Hematopoietic multipotent progenitor cell treated with erythropoietin and hydrocortisone succinate and interleukin-3 and kit ligand, for 17 days (in vitro differentiated cells): Measurements from ENCODE around the gene SH3PXD2A.

Source experiments
- DNase-seq: peaks from one replicate; pipeline ENCODE4 v3.0.0-alpha.2; 2015; ENCODE audit warnings: low spot score

Gene SH3PXD2A

GRCh38 chr10:103808780-103809179 lies 46.6 kb downstream of the SH3PXD2A start:
- no peak for DNase-seq

GRCh38 chr10:103807996-103808395 lies 47.4 kb downstream of the SH3PXD2A start:
- DNase-seq = no peak

- DNase-seq = no peak
These were observed 48.8 kb downstream of the SH3PXD2A start for GRCh38 chr10:103806395-103807187.

- no peak for DNase-seq
These were observed 49.6 kb downstream of the SH3PXD2A start for GRCh38 chr10:103805781-103806180.

GRCh38 chr10:103804871-103805270 lies 50.5 kb downstream of the SH3PXD2A start:
- DNase-seq = no peak

- no peak for DNase-seq
These were observed 51.4 kb downstream of the SH3PXD2A start for GRCh38 chr10:103803941-103804340.

- no peak for DNase-seq
These were observed 52.6 kb downstream of the SH3PXD2A start for GRCh38 chr10:103802637-103803353.

- DNase-seq = no peak
These were observed 53.3 kb downstream of the SH3PXD2A start for GRCh38 chr10:103802081-103802480.

GRCh38 chr10:103800789-103801540 lies 54.4 kb downstream of the SH3PXD2A start:
- DNase-seq = no peak

- DNase-seq = no peak
These were observed 55.3 kb downstream of the SH3PXD2A start for GRCh38 chr10:103800089-103800488.

- no peak for DNase-seq
These were observed 56.0 kb downstream of the SH3PXD2A start for GRCh38 chr10:103799341-103799740.

- DNase-seq = no peak
These were observed 56.9 kb downstream of the SH3PXD2A start for GRCh38 chr10:103798511-103798910.

- no peak for DNase-seq
These were observed 57.5 kb downstream of the SH3PXD2A start for GRCh38 chr10:103797857-103798256.

- no peak for DNase-seq
These were observed 59.6 kb downstream of the SH3PXD2A start for GRCh38 chr10:103795634-103796270.

GRCh38 chr10:103794996-103795395 lies 60.4 kb downstream of the SH3PXD2A start:
- DNase-seq = no peak

GRCh38 chr10:103793920-103794883 lies 61.2 kb downstream of the SH3PXD2A start:
- DNase-seq = no peak

GRCh38 chr10:103793429-103793828 lies 61.9 kb downstream of the SH3PXD2A start:
- no peak for DNase-seq

GRCh38 chr10:103792547-103792946 lies 62.8 kb downstream of the SH3PXD2A start:
- DNase-seq = no peak

GRCh38 chr10:103791858-103792257 lies 63.5 kb downstream of the SH3PXD2A start:
- no peak for DNase-seq

- no peak for DNase-seq
These were observed 64.1 kb downstream of the SH3PXD2A start for GRCh38 chr10:103791291-103791690.

GRCh38 chr10:103790580-103790979 lies 64.8 kb downstream of the SH3PXD2A start:
- no peak for DNase-seq
